GM19463 (cell line): Measurements from ENCODE around the gene EVC2.

Experiments used
- ATAC-seq: cut with Tn5 transposase; IDR thresholded peaks from one replicate; pipeline ENCODE4 v1.9.1; 2021; ENCODE audit warnings: mild to moderate bottlenecking, moderate library complexity; ENCODE audit not compliant: unreplicated experiment

Gene EVC2

DNA sequence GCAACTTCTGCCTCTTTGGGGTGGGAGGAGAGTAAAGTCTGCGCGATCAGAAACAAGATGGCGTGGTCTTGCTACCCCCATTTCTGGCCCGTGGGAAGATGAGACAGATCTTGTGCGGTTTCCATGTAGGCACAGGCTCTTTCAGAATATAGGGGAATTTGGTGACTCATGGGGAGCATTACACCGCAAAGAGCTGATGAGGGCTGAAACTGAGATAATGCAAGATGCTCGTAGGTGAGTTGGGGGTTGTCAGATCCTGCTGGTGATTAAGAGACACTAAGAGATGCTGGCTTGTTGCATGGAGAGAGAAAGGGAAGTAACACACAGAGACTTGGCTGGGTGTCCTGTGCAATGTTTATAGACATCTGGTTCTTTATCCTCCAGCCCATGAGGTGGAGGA is 4.2 kb upstream of the EVC2 start:
- ATAC-seq, result peak; percentile 39

DNA sequence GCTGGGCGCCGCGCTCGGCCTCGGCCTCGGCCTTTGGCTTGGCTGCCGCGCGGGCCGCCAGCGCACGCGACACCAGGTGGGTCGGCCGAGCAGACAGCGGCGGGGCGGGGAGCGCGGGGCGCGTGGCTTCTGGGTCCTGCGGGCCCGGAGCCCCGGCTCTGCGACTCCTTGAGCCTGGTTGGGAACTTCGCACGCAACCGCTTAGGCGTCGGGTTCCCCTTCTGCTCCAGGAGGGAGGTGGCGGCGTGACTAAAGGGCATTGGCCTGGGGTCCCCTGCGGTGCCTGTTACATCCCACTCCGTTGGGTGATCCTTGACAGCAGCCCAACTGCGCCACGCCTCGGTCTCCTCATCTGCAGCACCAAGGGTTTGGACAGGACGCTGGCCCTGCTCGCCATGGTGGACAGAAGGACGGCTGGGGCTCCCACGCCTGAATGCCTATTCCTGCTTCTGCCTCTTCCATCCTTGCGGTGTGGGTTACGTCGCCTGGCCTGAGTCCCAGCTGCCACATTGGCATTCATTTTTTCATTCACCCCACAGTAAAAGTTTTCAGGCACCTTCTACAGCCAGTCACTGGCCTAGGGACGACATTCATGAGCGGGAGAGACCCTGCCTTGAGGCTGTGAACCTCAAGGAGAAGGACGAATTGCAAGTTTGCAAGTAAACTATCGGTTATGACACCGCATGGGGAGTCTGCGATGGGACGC is 3.3 kb upstream of the EVC2 start:
- ATAC-seq, result peak; percentile 8

DNA sequence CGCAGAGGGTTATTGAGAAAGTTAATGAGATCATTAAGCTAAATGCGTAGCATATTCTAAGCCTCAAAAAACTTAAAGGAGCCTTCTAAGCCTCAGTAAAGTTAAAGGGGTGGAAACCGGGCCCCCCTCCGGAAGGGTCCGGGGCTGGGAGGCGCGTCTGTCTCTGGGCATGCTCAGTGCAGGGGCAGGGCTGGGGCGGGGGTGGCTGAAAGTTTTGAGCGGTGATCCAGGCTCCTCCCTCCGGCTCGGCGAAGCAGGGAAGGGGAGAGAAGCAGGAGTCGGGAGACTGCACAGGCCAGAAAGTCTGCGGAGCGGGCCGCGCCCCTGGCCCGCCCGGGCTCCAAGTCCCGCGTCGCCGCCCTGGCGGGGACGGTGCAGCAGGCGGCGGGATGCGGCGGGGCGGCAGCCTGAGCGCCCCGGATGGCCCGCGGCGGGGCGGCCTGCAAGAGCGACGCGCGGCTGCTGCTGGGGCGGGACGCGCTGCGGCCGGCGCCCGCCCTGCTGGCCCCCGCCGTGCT is 2.7 kb upstream of the EVC2 start, which contains the start of gene EVC:
EVC (plus strand) TSS at position 241 of the 518 bp plus-strand sequence; CDS start at position 421, 180 bp downstream.
- ATAC-seq, result peak; percentile 41

DNA sequence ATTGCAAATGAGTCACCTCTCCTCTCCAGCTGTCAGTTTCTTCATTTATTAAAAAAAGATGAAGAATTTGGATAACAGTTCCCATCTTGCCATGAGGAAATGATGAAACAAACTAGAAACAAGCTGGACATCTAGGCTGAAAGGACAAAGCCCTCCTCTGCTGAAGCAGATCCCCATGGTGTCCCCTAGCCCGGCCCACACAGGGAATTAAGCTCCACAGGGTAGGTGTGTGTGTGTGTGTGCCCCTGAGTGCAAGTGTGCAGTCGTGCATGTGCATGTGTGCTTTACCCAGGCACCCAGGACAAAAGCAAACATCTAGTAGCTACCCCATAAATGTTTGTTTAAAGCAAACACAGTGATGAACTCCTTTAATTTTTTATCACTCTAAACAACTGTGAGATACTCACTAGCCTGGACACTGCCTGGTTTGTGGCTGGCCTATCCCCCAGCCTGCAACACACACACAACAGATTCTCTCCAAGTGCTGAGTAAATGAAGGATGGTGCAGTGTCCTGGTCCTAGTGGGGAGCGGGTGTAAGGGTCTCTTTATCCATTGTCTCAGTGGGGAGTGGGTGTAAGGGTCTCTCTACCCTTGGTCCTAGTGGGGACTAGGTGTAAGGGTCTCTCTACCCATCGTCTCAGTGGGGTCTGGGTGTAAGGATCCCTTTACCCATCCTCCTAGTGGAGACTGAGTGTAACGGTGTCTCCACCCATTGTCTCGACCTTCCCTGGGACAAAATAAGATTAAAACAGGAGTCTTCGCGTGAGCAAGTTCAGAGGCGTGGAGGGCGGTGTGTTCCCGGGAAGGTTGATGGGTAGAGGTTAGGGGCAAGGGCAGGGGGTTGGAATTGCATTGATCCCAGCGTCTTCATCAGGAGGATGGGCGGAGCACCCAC is 2.0 kb upstream of the EVC2 start:
- ATAC-seq, result no peak

DNA sequence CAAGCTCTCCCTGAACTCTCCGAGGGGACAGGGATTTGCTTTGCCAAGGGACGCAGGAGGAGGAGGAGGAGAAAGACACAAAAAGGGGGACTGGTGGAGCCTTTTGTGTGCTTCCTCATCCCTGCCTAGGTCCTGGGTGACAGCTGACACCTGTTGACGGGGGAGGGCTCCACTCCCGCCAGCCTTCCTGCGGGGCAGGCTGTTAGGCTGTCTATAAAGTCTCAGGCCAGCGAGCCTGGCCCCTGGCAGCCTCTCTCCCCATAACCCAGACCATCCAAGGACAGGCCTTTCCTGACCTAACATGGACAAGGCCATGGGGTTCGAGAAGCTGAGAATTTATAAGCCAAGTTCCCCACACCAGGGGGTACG is 832 bp upstream of the EVC2 start:
- ATAC-seq, result no peak

DNA sequence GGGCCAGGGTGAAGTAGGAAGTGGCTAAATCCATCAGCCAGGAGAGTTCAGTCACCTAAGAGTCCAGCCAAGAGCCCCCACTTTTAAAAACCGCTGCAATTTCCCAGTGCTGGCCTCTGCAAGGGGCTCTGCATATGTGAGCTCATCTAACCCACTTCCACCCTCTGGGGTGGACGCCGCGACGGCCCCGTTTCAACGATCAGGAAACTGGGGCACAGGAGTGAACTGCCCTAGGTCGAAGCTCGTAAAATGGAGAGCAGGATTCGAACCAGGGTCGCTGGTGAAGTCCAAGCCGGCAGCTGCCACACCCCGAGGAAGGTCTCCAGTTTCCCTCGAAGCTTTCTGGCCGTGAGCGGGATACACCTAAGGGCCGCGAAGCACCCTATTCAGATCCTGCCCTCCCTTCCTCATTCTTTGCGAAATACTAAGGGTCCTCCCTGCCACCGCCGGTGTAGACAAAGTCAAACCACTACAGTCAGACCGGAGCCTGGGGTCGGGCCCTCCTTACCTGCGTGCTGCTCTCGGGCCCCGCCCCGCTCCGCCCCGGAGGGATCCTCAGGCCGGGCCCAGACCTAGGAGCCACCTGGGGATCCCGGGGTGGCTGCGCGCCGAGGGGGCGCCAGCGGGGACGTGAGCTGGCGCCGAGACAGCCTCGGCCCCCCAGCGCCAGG is 446 bp downstream of the EVC2 start:
- peak; percentile 25 for ATAC-seq

DNA sequence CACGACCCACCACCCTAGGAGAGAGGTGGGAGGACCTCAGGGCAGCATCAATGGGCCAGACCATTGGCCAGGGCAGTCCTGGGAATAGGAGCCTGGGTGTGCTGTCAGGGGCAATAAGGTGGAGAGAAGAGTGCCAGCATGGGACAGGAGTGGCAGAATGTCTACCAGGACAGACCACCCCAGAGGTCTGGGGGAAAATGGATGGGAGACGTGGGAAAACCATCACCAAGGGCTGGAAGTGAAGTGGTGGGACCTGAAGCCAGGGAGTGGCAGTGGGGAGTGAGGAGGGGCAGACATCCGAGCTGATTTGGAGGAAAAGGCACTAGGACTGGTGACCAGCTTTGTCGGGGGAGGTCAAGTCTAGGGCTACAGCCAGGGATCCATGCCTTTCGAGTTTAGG is 993 bp downstream of the EVC2 start:
- no peak for ATAC-seq

DNA sequence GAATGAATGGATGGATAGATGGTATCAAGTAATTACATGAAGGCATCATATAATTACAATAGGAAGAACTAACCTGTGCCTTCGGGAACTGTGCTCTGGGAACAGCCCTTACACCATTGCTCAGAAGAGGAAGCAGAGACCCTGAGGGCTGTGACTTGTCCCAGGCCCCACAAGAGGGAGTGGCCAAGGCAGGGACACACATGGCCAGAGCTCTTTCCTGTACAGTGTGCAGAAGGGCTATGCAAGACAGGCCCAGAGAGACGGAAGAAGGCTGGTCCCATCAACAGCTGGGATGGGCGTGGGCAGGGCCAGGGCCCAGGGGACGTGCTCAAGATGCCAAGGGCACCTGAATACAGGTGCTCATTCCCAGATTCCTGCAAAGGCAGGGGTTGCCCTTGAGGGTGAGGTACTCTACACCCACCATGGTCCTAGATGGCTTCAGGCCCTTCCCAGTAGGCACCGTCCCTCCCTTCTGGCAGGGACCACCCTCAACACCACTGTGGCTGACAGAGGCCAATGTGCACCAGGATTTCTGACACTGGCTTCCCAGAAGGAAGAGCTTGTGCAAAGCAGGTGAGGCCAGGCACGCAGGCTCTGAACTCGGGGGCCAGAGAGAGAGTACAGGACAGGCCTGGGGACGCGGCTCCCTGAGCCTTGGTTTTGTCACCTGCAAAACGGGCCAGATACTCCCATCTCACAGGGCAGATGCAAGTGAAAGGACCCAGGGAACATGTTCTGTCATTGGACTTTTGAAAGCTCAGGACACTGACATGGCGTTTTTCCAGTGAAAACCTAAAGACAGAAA is 1.7 kb downstream of the EVC2 start:
- no peak for ATAC-seq

DNA sequence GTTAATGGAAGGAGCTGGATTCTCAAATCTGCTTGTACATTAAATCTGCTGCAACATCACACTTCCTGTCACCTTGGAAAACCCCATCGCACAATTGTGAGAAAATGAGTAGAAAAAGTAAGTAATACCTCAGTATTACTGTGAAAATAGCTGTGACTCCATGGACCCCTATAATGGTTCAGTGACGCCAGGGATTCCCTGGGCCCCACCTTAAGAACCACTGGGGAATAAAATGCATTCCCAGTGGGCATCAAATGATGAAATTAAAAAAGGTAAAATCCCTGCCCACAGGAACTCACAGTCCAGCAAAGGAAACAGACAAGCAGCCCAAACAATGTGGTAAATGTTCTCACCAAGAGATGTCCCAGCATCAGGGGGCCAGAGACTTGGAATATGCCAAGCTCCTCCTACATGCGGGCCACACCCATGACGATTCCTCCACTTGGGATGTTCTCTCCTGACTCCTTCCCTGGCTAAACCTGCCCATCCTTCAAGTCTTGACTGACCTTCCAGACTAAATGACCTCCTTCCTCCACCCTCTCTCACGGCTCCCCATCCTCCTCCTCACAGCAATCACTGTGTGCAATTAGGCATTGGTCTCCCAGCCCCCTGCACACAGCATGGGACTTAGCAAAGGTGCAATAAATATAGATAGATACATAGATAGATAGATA is 2.6 kb downstream of the EVC2 start:
- no peak for ATAC-seq

DNA sequence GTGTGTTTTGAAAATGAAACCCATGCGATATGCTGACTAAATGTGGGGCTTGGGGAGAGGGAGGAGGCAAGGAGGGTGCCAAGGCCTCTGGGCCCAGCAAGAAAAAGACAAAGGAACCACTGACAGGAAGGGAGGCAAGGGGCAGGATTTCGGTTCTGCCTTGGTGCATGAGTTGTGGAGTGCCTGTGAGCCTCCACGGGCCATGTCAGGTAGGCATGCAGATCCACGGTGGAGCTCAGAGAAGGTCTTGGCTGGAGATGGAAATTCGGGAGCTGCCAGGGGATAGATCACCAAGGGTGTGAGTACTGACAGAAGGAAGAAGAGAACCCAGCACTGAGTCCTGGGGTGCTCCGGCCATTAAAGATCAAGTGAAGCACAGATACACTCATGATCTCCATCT is 4.1 kb downstream of the EVC2 start:
- no peak for ATAC-seq

DNA sequence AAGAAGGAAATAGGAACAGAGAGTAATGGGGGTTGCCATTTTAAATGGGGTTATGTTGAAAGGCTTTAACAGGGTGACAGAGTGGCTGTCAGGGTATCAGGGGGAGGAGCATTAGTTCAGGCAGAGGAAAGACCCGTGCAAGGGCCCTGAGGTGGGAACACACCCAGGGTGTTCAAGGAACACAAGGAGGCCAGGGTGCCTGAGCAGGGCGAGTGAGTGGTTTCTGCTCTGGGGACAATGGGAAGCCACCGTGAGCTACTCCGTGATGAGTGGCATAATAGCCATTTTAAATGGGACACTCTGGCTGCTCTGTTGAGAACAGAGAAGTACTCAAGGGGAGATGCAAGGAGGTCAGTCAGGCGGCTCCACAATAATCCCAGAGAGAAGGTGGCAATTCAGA is 4.5 kb downstream of the EVC2 start:
- ATAC-seq, result no peak

DNA sequence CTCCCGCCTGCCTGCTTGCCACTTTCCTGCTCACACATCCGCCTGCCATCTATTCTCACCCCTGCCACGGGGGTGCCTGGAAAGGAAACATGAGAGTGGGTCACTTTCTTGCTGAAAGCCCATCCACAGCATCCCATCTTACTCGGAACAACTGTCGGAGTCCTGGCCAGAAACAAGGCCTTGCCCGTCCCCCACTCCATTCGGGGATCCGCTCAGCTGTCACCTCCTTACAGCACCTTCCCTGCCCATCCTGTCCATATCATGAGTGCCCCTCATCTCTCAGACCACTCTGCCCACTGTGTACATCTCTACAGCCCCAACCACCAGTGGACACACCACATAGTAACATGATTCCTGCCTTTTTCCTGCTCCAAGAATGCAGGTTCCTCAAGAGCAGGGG is 6.4 kb downstream of the EVC2 start:
- no peak for ATAC-seq

DNA sequence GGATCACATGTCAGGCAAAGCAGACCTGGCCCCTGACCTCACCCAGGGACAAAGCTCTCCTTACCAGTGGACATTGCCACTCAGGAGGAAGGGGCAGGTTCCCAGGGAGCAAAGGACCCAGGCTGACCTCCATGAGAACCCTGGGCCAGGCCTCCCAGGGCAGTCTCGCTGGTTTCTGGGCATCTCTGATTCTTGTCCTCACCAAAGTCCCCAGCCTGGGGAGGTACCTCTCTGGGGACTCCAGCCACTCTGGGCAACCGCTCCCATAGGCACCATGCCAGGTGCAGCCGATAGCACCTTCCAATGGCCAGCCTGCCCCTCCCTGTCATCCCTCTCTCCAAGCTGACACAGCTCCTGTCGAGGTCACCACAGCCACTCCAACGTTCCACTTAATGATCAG is 7.9 kb downstream of the EVC2 start:
- no peak for ATAC-seq

DNA sequence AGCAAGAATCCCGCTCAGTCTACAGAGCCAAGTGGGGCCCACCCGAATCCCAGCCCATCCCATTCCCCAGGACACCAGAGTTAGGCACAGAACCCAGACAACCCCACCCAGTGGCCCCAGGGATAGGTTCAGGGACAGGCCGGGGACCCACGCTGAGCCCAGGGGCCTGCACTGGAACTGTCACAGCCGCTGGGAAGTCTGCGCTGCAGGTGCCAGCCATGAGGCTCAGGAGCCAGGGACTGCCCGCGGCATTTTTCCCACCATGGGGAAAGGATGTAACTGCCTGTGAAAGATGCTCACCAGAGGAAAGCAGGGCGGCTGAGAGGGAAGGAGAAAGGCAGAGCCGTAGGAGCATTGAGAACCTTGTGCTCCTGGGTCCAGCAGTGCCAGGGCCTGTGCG is 12.0 kb downstream of the EVC2 start:
- ATAC-seq, result no peak

DNA sequence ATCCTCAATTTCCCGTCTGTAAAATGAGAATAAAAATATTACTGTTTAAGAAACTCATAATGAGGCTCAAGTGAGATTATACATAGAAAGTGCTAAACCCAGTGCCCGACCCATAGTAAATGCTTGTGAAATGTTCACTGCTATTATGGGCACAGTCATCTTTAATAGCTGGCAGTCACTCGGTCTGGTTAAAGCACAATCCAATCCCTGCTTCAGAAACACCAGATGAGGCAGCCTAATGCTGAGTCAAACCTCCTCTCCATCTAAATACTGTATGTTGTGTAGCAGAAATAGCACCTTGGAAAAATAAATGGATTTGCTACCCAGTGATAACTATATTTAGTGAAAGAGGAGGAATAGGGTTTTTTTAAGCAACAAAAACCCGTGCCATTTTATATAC is 14.5 kb downstream of the EVC2 start:
- no peak for ATAC-seq

DNA sequence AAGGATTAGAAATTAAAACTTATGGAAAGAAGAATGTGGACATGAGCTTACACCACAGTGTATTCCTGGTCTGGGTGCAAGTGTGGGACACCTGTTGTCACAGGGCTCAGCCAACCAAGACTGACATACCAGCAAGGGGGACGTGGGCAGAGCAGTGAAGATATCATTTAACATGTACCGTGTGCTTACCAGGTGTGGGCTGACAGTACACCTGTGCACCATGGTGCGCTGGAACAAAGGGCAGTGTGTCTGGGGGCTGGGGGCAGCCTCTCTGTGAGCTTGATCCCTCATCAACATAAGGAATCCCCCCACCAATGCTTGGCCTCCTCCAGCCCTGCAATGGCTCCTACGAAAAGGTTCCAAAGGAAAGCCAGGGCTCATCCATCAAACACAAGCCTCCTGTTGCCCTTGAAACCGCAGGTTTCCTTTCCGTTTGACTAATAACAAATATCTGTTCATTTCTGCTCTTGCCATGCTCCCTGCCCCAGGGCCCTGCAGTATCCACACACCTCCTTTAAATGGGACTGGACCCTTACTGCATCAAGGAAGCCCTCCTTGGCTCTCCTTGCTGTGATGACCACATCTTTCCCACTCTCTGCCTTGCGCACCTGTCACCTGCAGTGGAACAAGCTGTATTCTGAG is 16.7 kb downstream of the EVC2 start:
- ATAC-seq, result no peak

DNA sequence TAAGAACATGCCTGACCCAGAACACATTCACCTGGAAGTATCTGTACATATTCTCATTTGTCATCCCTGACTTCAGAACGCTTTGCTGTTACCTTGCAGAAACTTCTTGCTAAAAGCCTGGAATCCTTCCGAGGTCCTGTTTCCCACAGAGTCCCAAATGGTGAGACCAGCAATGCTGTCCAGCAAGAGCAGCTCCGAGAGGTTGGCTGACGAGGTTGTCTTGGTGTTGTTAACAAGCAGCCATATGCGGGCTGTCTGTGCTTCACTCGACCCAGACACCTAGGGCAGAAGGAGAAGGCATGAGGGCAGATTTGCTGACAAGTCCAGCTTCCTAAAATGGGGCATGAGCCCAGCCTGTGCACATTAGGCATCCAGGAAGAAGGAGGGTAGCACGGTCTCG is 19.3 kb downstream of the EVC2 start:
- no peak for ATAC-seq

DNA sequence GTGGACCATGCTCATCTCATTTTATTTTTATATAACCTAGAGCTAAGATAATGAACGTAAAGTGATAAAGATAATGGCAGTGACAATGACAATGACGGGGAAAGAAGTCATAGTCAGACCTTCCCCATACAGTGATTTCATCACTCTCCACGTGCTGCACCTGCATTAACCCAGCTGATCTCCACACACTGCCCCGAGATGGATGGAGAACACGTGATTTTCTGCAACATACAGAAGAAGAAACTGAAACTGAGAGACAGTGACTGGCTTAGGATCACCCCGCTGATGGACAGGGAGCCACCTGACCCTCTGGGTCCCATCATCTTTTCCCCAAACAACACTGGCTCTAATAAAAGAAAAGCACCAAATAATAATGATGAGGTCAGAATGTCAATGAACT is 22.0 kb downstream of the EVC2 start:
- ATAC-seq, result no peak

DNA sequence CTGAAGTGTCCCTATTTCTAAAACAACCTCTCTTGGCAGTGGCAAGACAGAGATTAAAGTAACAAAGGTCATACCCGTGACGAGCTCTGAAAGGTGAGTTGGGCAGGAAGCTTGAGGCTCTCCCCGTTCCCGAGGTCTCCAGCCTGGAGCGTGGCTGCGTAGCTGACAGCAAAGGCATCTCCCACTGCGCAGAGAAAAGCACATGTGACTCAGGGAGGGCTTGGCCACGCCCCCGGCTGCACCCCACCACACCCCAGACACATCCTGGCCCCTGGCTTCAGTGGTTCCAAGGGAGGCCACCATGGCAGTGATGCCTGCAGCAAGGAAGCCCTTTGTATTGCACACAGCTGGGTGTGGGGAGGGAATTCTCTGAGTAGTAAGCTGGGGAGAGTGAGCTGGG is 23.1 kb downstream of the EVC2 start:
- ATAC-seq, result no peak

DNA sequence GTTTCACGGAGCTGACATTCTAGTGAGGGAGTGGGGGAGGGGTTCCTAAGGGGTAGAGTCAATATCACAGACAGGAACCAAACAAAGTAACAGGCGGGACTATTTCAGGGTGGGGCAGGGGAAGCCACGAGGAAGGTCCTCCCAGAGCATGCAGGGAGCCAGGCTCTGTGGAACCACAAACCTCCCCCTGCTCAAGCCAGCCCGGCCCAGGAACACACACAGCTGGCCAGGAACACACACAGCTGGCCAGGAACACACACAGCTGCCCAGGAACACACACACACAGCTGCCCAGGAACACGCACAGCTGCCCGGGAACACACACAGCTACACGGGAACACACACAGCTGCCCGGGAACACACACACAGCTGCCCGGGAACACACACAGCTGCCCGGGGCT is 24.8 kb downstream of the EVC2 start:
- no peak for ATAC-seq
